ENCODE data around the gene ANKRA2. TPM values are rescaled to one million over a fixed set of nuclear protein-coding genes. Genes with fewer than 3 reads are reported as not detected.

ANKRA2 gene
- total and polyA plus RNA-seq, 9 of the 15 experiments (the other 6 are each of a cell fraction or from before 2014, with no cell fraction given) = 7.9 to 28.7 (median 12.8) TPM

DNA sequence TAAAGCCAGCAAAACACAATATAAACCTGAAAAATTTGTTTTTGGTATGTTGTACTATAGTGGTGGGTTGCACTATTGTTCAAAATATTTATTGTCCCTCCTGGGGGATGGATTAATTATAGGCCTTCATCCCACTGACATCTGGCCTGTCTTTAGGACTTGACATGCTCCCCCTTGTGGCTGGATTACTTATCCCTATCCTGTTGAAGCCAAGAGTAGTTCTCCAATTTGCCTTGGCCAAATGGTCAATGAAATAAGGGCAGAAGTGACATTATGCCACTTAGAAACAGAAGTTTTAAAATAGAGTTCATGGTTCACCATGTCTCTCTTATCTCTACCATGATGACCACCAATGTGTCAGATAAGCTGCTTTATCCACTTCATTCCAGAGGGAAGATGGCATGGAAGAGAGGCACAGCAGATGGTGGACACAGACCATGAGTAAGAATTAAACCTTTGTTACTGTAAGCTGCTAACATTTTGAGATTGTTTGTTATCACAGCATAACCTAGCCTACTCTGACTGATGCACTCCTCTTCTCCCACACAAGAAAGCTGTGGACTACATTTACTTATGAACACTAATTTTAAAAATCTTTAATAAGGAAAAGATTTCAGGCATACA is 31.4 kb upstream of the ANKRA2 start (continued):
- TF ChIP-seq RAD21 (CRISPR knock-in tag; conservative IDR thresholded peaks at IDR 0.05 in 1 of 2, IDR thresholded peaks at IDR 0.05 in 1 of 2) = peak in 1 of 2 experiments; percentile 31; a peak in 2 of 4 replicates
- TF ChIP-seq, protein P1, sequence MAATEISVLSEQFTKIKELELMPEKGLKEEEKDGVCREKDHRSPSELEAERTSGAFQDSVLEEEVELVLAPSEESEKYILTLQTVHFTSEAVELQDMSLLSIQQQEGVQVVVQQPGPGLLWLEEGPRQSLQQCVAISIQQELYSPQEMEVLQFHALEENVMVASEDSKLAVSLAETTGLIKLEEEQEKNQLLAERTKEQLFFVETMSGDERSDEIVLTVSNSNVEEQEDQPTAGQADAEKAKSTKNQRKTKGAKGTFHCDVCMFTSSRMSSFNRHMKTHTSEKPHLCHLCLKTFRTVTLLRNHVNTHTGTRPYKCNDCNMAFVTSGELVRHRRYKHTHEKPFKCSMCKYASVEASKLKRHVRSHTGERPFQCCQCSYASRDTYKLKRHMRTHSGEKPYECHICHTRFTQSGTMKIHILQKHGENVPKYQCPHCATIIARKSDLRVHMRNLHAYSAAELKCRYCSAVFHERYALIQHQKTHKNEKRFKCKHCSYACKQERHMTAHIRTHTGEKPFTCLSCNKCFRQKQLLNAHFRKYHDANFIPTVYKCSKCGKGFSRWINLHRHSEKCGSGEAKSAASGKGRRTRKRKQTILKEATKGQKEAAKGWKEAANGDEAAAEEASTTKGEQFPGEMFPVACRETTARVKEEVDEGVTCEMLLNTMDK (IDR thresholded peaks at IDR 0.05; ENCODE audit: borderline replicate concordance, insufficient read depth, low read depth, low read length, poor library complexity, severe bottlenecking) = peak; percentile 76
- no peak for TF ChIP-seq ZBTB17 (CRISPR knock-in tag; IDR thresholded peaks at IDR 0.05)
- TF ChIP-seq, protein P2, sequence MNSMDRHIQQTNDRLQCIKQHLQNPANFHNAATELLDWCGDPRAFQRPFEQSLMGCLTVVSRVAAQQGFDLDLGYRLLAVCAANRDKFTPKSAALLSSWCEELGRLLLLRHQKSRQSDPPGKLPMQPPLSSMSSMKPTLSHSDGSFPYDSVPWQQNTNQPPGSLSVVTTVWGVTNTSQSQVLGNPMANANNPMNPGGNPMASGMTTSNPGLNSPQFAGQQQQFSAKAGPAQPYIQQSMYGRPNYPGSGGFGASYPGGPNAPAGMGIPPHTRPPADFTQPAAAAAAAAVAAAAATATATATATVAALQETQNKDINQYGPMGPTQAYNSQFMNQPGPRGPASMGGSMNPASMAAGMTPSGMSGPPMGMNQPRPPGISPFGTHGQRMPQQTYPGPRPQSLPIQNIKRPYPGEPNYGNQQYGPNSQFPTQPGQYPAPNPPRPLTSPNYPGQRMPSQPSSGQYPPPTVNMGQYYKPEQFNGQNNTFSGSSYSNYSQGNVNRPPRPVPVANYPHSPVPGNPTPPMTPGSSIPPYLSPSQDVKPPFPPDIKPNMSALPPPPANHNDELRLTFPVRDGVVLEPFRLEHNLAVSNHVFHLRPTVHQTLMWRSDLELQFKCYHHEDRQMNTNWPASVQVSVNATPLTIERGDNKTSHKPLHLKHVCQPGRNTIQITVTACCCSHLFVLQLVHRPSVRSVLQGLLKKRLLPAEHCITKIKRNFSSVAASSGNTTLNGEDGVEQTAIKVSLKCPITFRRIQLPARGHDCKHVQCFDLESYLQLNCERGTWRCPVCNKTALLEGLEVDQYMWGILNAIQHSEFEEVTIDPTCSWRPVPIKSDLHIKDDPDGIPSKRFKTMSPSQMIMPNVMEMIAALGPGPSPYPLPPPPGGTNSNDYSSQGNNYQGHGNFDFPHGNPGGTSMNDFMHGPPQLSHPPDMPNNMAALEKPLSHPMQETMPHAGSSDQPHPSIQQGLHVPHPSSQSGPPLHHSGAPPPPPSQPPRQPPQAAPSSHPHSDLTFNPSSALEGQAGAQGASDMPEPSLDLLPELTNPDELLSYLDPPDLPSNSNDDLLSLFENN (IDR thresholded peaks at IDR 0.05; ENCODE audit: low read depth in 2 of 2, low read length in 2 of 2) = no peak
- 0 out of 2 replicates have a peak, but pooled peaks have one; percentile 27 for TF ChIP-seq SMC3 (conservative IDR thresholded peaks at IDR 0.05; ENCODE audit: insufficient read depth, low read depth, low read length)
- no peak for TF ChIP-seq ZNF354B (CRISPR knock-in tag; IDR thresholded peaks at IDR 0.05)
- TF ChIP-seq CBFA2T2 (conservative IDR thresholded peaks at IDR 0.05) = no peak
- TF ChIP-seq, protein P3, sequence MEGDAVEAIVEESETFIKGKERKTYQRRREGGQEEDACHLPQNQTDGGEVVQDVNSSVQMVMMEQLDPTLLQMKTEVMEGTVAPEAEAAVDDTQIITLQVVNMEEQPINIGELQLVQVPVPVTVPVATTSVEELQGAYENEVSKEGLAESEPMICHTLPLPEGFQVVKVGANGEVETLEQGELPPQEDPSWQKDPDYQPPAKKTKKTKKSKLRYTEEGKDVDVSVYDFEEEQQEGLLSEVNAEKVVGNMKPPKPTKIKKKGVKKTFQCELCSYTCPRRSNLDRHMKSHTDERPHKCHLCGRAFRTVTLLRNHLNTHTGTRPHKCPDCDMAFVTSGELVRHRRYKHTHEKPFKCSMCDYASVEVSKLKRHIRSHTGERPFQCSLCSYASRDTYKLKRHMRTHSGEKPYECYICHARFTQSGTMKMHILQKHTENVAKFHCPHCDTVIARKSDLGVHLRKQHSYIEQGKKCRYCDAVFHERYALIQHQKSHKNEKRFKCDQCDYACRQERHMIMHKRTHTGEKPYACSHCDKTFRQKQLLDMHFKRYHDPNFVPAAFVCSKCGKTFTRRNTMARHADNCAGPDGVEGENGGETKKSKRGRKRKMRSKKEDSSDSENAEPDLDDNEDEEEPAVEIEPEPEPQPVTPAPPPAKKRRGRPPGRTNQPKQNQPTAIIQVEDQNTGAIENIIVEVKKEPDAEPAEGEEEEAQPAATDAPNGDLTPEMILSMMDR (IDR thresholded peaks at IDR 0.05 in 2 of 3, conservative IDR thresholded peaks at IDR 0.05 in 1 of 3; ENCODE audit: insufficient read depth in 2 of 3, low read depth in 1 of 3, low read length in 3 of 3) = peak; percentile 58 to 66 (median 60); a peak in 5 of 6 replicates
